GM12878 (cell line): ENCODE data around the gene RPL13A. TPM values are rescaled to one million over a fixed set of nuclear protein-coding genes. Genes with fewer than 3 reads are reported as not detected.

Source experiments
- ATAC-seq: fragments of 200-7000 bp; cut with Tn5 transposase; 3 replicates; pipeline ENCODE4 v1.9.1; 2020; ENCODE audit warnings: mild to moderate bottlenecking, moderate library complexity
- BruUV-seq: library from RNA; stranded (reverse); fragments of 400-500 nt; replicated peaks from 2 replicates; lab custom pipeline; 2021; lab: Mats Ljungman, UMichigan
- CTCF ChIA-PET: fragments of 300-600 bp; sonication (Branson Sonifier 250); formaldehyde crosslinking; extraction: SDS; loops from one replicate; lab custom pipeline; 2021; ENCODE audit warnings: inconsistent platforms; lab: Yijun Ruan, JAX
- POLR2A ChIA-PET: fragments of 350-600 bp; formaldehyde crosslinking; extraction: SDS; loops from one replicate; lab custom pipeline; 2021; ENCODE audit warnings: inconsistent platforms; lab: Charles Lee
- RAD21 ChIA-PET: fragments of 300-600 bp; sonication (Branson Sonifier 250); formaldehyde crosslinking; loops from one replicate; lab custom pipeline; 2023; ENCODE audit warnings: antibody characterized with exemption; ENCODE audit not compliant: unreplicated experiment; lab: Charles Lee
- SMC1A ChIA-PET: fragments of 300-600 bp; sonication (Branson Sonifier 250); formaldehyde crosslinking; loops from one replicate; lab custom pipeline; 2023; ENCODE audit not compliant: unreplicated experiment, uncharacterized antibody; lab: Charles Lee
- DNase-seq: peaks from one replicate; pipeline ENCODE4 v3.0.0-alpha.2; 2011; ENCODE audit warnings: low read depth, low spot score
- FAIRE-seq: peaks from 3 replicates; lab custom pipeline; 2011; peaks lifted over from hg19 to GRCh38; lab: Jason Lieb, UNC
- H2AFZ ChIP-seq: 2 replicates; pipeline ENCODE4 v1.6.0; 2011; ENCODE audit warnings: low read depth, low read length, control low read depth; ENCODE audit not compliant: control insufficient read depth
- H3K27ac ChIP-seq: 2 replicates; pipeline ENCODE4 v1.5.1; 2011; ENCODE audit warnings: control low read depth; ENCODE audit not compliant: control insufficient read depth, insufficient read depth
- H3K27me3 ChIP-seq, 2 experiments: replicated peaks in 1 of 2; 2 replicates each; pipeline versions ENCODE4 v1.6.0 to v1.6.1; 2011; ENCODE audit warnings: low read length in 1 of 2; ENCODE audit not compliant: control insufficient read depth in 2 of 2, insufficient read depth in 2 of 2
- H3K36me3 ChIP-seq, 2 experiments: 2 replicates each; pipeline ENCODE4 v1.5.1; 2011; ENCODE audit warnings: low read length in 1 of 2; ENCODE audit not compliant: control insufficient read depth in 2 of 2, insufficient read depth in 2 of 2
- H3K4me1 ChIP-seq: 2 replicates; pipeline ENCODE4 v1.6.1; 2011; ENCODE audit warnings: mild to moderate bottlenecking, low read length, moderate library complexity, mixed read lengths; ENCODE audit not compliant: control insufficient read depth, insufficient read depth
- H3K4me2 ChIP-seq: 2 replicates; pipeline ENCODE4 v1.6.0; 2011; ENCODE audit warnings: control low read depth; ENCODE audit not compliant: control insufficient read depth, insufficient read depth
- H3K4me3 ChIP-seq: fragments of 200-600 bp; sonication (generic); 2 replicates; pipeline ENCODE4 v1.5.1; 2016
- H3K79me2 ChIP-seq: 2 replicates; pipeline ENCODE4 v1.6.0; 2011; ENCODE audit warnings: low read length; ENCODE audit not compliant: control insufficient read depth, insufficient read depth
- H3K9ac ChIP-seq: 2 replicates; pipeline ENCODE4 v1.8.0; 2011; ENCODE audit warnings: low read length, control low read depth, mixed read lengths; ENCODE audit not compliant: control insufficient read depth, insufficient read depth
- H3K9me3 ChIP-seq: replicated peaks from 3 replicates; pipeline ENCODE4 v1.5.1; 2011; ENCODE audit warnings: mild to moderate bottlenecking, low read length; ENCODE audit not compliant: control insufficient read depth, insufficient read depth
- H4K20me1 ChIP-seq: 2 replicates; pipeline ENCODE4 v1.6.0; 2011; ENCODE audit not compliant: control insufficient read depth, insufficient read depth
- ATF7 ChIP-seq: fragments of 450-650 bp; IDR thresholded peaks from 2 replicates; pipeline ENCODE4 v1.6.1; 2016; ENCODE audit warnings: low read depth, mild to moderate bottlenecking
- BHLHE40 ChIP-seq, 2 experiments: fragments of 450-650 bp in 1 of 2; IDR thresholded peaks; 2 replicates each; pipeline ENCODE4 v1.6.1; 2011 to 2017; ENCODE audit warnings: low read depth in 2 of 2, borderline replicate concordance in 1 of 2, improper control_type of control experiment in 1 of 2, low read length in 1 of 2, mild to moderate bottlenecking in 1 of 2
- CHD4 ChIP-seq: fragments of 200-600 bp; sonication (generic); IDR thresholded peaks from 2 replicates; pipeline ENCODE4 v1.6.1; 2016; ENCODE audit warnings: mild to moderate bottlenecking
- ESRRA ChIP-seq: IDR thresholded peaks from 2 replicates; pipeline ENCODE4 v1.6.1; 2012; ENCODE audit warnings: mild to moderate bottlenecking, low read length, improper control_type of control experiment
- FOXM1 ChIP-seq: IDR thresholded peaks from 2 replicates; pipeline ENCODE4 v1.6.1; 2012; ENCODE audit warnings: low read depth, mild to moderate bottlenecking, inconsistent platforms, low read length, moderate library complexity
- HDGF ChIP-seq: fragments of 450-650 bp; IDR thresholded peaks from 2 replicates; pipeline ENCODE4 v1.6.1; 2016; ENCODE audit warnings: antibody characterized with exemption
- MYC ChIP-seq: IDR thresholded peaks from 2 replicates; pipeline ENCODE4 v1.6.1; 2011; ENCODE audit warnings: mild to moderate bottlenecking, low read length, moderate library complexity, inconsistent platforms; ENCODE audit not compliant: insufficient read depth, insufficient replicate concordance, insufficient read length, severe bottlenecking
- NRF1 ChIP-seq: conservative IDR thresholded peaks from 2 replicates; pipeline ENCODE4 v1.6.1; 2011; ENCODE audit warnings: mild to moderate bottlenecking, low read depth, low read length, improper control_type of control experiment
- RAD51 ChIP-seq: fragments of 450-650 bp; IDR thresholded peaks from 2 replicates; pipeline ENCODE4 v1.6.1; 2016; ENCODE audit warnings: moderate library complexity, mild to moderate bottlenecking, inconsistent platforms
- RBBP5 ChIP-seq: fragments of 200-600 bp; sonication (generic); conservative IDR thresholded peaks from 2 replicates; pipeline ENCODE4 v1.6.1; 2016
- SMAD1 ChIP-seq: fragments of 450-650 bp; IDR thresholded peaks from 2 replicates; pipeline ENCODE4 v1.6.1; 2018; ENCODE audit warnings: mild to moderate bottlenecking, low read depth; ENCODE audit not compliant: partially characterized antibody
- SPI1 ChIP-seq: IDR thresholded peaks from 2 replicates; pipeline ENCODE4 v1.6.1; 2011; ENCODE audit warnings: low read depth, mild to moderate bottlenecking, low read length, moderate library complexity, borderline replicate concordance; ENCODE audit not compliant: insufficient read depth
- TCF3 ChIP-seq: IDR thresholded peaks from 2 replicates; pipeline ENCODE4 v1.6.1; 2012; ENCODE audit warnings: low read depth, mild to moderate bottlenecking, low read length, borderline replicate concordance; ENCODE audit not compliant: insufficient read depth
- ZNF24 ChIP-seq: fragments of 450-650 bp; IDR thresholded peaks from 2 replicates; pipeline ENCODE4 v1.6.1; 2017; ENCODE audit warnings: antibody characterized with exemption, mild to moderate bottlenecking
- WGBS: methylation state at CpG from one replicate; pipeline ENCODE4 v1.1.6; 2016; ENCODE audit warnings: low lambda C conversion rate; ENCODE audit not compliant: insufficient replicate concordance, insufficient coverage; ENCODE audit errors: missing lambda C conversion rate; 5-methylcytosine and 5-hydroxymethylcytosine counted together
- in situ Hi-C: fragments of 300-500 bp; cut with MboI; formaldehyde crosslinking; loops from 9 replicates; pipeline ENCODE4 v1.14.3; 2018; ENCODE audit warnings: mixed read lengths
- intact Hi-C: fragments of 100-400 bp; cut with micrococcal nuclease; formaldehyde crosslinking; loops from one replicate; pipeline ENCODE4 v1.14.2; 2022; ENCODE audit not compliant: unreplicated experiment
- polyA plus RNA-seq, 11 experiments: library from polyadenylated mRNA; depleted of rRNA in 4 of 11; unstranded in 6 of 11; stranded (reverse) in 5 of 11; fragments of >200 nt; fragmentation: Nextera tagmentation in 4 of 11; fragmentation: Illumina TruSeq in 1 of 11; extraction: Ambion mirVana in 4 of 11; extraction: Trizol in 1 of 11; gene quantifications; 1 replicate in 1 of 11; 2 replicates in 10 of 11; pipeline versions ENCODE4 v1.2.1 to v1.2.3, GENCODE V29; 2011 to 2016; ENCODE audit warnings: inconsistent platforms in 2 of 11, missing spikeins in 2 of 11, low read depth in 1 of 11
- total RNA-seq, 4 experiments: library from RNA; depleted of rRNA in 3 of 4; stranded (reverse); fragments of >200 nt in 3 of 4; fragmentation: Illumina TruSeq in 1 of 4; extraction: Trizol in 1 of 4; gene quantifications; 2 replicates each; pipeline versions ENCODE4 v1.2.1 to v1.2.3, GENCODE V29; 2013 to 2021
- TF ChIP-seq, protein P1 (sequence below): fragments of 450-650 bp; IDR thresholded peaks from 2 replicates; pipeline ENCODE4 v1.6.1; 2017; ENCODE audit warnings: mild to moderate bottlenecking, moderate library complexity
- TF ChIP-seq, protein P2 (sequence below): fragments of 450-650 bp; conservative IDR thresholded peaks from 2 replicates; pipeline ENCODE4 v1.6.1; 2017; ENCODE audit warnings: mild to moderate bottlenecking, moderate library complexity
- TF ChIP-seq, protein P3 (sequence below): fragments of 450-650 bp; IDR thresholded peaks from 2 replicates; pipeline ENCODE4 v1.6.1; 2017; ENCODE audit warnings: low read depth, mild to moderate bottlenecking, moderate library complexity

Gene RPL13A
- total and polyA plus RNA-seq, 10 of the 15 experiments (the other 5 are each of a cell fraction or from before 2014, with no cell fraction given), result 1,426 to 8,961 (median 4,266) TPM

DNA sequence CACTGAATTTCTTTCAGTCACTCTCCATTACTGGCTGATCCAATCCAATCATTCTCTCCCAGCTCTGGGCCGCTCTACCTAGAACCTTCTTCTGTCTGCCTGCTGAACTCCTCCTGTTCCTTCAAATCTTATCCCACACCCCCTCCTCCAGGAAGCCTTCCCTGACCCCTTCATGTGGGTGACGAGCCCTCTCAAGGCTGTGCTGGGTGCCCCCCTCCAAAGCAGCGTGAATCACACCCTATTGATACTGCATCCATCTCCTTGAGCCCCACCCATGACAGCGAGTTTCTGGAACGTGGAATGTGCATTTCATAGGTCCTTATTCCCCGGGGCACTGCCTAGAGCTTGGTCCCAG, 39.0 kb upstream of the RPL13A start:
- Histone ChIP-seq H3K4me1 (peaks cover 5% of the 10 kb centered on the region), H3K9ac (no peak overlapping the region), H3K4me2 (no peak overlapping the region), H3K36me3 (peaks cover 2 to 6% of the 10 kb centered on the region in 2 experiments; a peak in 3 of 4 replicates), H3K4me3 (no peak overlapping the region), H3K27ac (no peak overlapping the region), H3K79me2 (peaks cover 19% of the 10 kb centered on the region), H4K20me1 (no peaks in the 10 kb centered on the region; the same call in 1 of the 2 replicates), H3K27me3 (no peaks in the 10 kb centered on the region), H2AFZ (no peak overlapping the region), H3K9me3 (no peaks in the 10 kb centered on the region)
- no peak for ATAC-seq
- FAIRE-seq, result no peak
- DNase-seq, result no peak
- RAD21 ChIA-PET, result no interaction called here
- SMC1A ChIA-PET, result interaction anchor here (0.9 kb wide), 1 partner anchor 25 kb away, joined by 4 read pairs; the partner anchor contains the start of gene FLT3LG
- intact Hi-C loops, result no loop called here
- BruUV-seq, result no TSS peak
- CTCF ChIA-PET, result interaction anchor here (1.0 to 1.3 kb wide), 2 partner anchors 25 to 122 kb away, joined by 3 to 5 read pairs; partner anchors contain the start of gene FLT3LG
- 91% methylated on average over 5 of the region's 6 CpGs for WGBS
- in situ Hi-C loops, result no loop called here
- POLR2A ChIA-PET, result interaction anchor here (2.4 kb wide), 1 partner anchor 22 kb away, joined by 5 read pairs; no protein-coding TSS in a partner anchor
- TF ChIP-seq BHLHE40 (IDR thresholded peaks at IDR 0.05; ENCODE audit: borderline replicate concordance in 1 of 2, low read depth in 2 of 2, low read length in 1 of 2), result no peak
- TF ChIP-seq RBBP5, result no peak
- TF ChIP-seq ESRRA, result no peak
- TF ChIP-seq MYC, result no peak
- no peak for TF ChIP-seq CHD4
- no peak for TF ChIP-seq FOXM1
- TF ChIP-seq NRF1, result no peak
- TF ChIP-seq, protein P1, sequence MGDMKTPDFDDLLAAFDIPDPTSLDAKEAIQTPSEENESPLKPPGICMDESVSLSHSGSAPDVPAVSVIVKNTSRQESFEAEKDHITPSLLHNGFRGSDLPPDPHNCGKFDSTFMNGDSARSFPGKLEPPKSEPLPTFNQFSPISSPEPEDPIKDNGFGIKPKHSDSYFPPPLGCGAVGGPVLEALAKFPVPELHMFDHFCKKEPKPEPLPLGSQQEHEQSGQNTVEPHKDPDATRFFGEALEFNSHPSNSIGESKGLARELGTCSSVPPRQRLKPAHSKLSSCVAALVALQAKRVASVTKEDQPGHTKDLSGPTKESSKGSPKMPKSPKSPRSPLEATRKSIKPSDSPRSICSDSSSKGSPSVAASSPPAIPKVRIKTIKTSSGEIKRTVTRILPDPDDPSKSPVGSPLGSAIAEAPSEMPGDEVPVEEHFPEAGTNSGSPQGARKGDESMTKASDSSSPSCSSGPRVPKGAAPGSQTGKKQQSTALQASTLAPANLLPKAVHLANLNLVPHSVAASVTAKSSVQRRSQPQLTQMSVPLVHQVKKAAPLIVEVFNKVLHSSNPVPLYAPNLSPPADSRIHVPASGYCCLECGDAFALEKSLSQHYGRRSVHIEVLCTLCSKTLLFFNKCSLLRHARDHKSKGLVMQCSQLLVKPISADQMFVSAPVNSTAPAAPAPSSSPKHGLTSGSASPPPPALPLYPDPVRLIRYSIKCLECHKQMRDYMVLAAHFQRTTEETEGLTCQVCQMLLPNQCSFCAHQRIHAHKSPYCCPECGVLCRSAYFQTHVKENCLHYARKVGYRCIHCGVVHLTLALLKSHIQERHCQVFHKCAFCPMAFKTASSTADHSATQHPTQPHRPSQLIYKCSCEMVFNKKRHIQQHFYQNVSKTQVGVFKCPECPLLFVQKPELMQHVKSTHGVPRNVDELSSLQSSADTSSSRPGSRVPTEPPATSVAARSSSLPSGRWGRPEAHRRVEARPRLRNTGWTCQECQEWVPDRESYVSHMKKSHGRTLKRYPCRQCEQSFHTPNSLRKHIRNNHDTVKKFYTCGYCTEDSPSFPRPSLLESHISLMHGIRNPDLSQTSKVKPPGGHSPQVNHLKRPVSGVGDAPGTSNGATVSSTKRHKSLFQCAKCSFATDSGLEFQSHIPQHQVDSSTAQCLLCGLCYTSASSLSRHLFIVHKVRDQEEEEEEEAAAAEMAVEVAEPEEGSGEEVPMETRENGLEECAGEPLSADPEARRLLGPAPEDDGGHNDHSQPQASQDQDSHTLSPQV, result no peak
- TF ChIP-seq RAD51, result no peak
- no peak for TF ChIP-seq ZNF24
- no peak for TF ChIP-seq HDGF
- TF ChIP-seq, protein P2, sequence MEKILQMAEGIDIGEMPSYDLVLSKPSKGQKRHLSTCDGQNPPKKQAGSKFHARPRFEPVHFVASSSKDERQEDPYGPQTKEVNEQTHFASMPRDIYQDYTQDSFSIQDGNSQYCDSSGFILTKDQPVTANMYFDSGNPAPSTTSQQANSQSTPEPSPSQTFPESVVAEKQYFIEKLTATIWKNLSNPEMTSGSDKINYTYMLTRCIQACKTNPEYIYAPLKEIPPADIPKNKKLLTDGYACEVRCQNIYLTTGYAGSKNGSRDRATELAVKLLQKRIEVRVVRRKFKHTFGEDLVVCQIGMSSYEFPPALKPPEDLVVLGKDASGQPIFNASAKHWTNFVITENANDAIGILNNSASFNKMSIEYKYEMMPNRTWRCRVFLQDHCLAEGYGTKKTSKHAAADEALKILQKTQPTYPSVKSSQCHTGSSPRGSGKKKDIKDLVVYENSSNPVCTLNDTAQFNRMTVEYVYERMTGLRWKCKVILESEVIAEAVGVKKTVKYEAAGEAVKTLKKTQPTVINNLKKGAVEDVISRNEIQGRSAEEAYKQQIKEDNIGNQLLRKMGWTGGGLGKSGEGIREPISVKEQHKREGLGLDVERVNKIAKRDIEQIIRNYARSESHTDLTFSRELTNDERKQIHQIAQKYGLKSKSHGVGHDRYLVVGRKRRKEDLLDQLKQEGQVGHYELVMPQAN, result no peak
- no peak for TF ChIP-seq TCF3
- TF ChIP-seq ATF7, result no peak
- TF ChIP-seq SPI1, result no peak
- TF ChIP-seq SMAD1, result no peak
- TF ChIP-seq, protein P3, sequence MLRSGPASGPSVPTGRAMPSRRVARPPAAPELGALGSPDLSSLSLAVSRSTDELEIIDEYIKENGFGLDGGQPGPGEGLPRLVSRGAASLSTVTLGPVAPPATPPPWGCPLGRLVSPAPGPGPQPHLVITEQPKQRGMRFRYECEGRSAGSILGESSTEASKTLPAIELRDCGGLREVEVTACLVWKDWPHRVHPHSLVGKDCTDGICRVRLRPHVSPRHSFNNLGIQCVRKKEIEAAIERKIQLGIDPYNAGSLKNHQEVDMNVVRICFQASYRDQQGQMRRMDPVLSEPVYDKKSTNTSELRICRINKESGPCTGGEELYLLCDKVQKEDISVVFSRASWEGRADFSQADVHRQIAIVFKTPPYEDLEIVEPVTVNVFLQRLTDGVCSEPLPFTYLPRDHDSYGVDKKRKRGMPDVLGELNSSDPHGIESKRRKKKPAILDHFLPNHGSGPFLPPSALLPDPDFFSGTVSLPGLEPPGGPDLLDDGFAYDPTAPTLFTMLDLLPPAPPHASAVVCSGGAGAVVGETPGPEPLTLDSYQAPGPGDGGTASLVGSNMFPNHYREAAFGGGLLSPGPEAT, result no peak
